Mucosa of descending colon (tissue), 3 donors: ENCODE data around the gene TSHZ2. TPM values are rescaled to one million over a fixed set of nuclear protein-coding genes. Genes with fewer than 3 reads are reported as not detected.

Experiments used
- ATAC-seq: fragments of 200-7000 bp; cut with Tn5 transposase; one replicate; pipeline ENCODE4 v1.9.1; 2020; ENCODE audit warnings: mild to moderate bottlenecking, moderate library complexity
- DNase-seq, 3 donors: peaks; one replicate each; pipeline ENCODE4 v3.0.0-alpha.2; 2020
- H3K36me3 ChIP-seq: fragments of 200-600 bp; one replicate; pipeline ENCODE4 v1.8.0; 2021; ENCODE audit warnings: low read depth, mild to moderate bottlenecking
- H3K4me1 ChIP-seq: fragments of 200-600 bp; one replicate; pipeline ENCODE4 v1.8.0; 2021; ENCODE audit warnings: low read depth, mild to moderate bottlenecking
- H3K4me3 ChIP-seq: fragments of 200-600 bp; one replicate; pipeline ENCODE4 v1.8.0; 2021; ENCODE audit warnings: mild to moderate bottlenecking
- H3K9me3 ChIP-seq: fragments of 200-600 bp; one replicate; pipeline ENCODE4 v1.8.0; 2021; ENCODE audit warnings: mild to moderate bottlenecking
- intact Hi-C, 2 donors: fragments of 100-400 bp; cut with DNase I in 1 of 2; cut with micrococcal nuclease in 1 of 2; formaldehyde crosslinking; loops; one replicate each; pipeline versions ENCODE4 v1.11.0 to v1.11.1; 2022; cut with DNase I, micrococcal nuclease
- total RNA-seq, 3 donors: library from RNA; stranded (reverse); fragmentation: NEBNext Ultra II Directional in 2 of 3; extraction: Animal tissue kit (Norgen Biotek cat#: 25700) in 2 of 3; gene quantifications; one replicate each; pipeline versions ENCODE4 v1.2.1 to v1.2.4, GENCODE V29; 2021 to 2023
- TF ChIP-seq, protein P1 (sequence below): fragments of 200-600 bp; IDR thresholded peaks from one replicate; pipeline ENCODE4 v1.8.0; 2022; ENCODE audit warnings: antibody characterized with exemption, mild to moderate bottlenecking
- donor health status: DM: no; HTN: no; CAD: no; lungs with moderate emphysema.
- donor health status: DM: no; HTN: no; CAD: no.
- donor health status: DM: no; HTN: yes; CAD: no.

The TSHZ2 gene
- total RNA-seq, 3 donors from 2014 or later = 1.9 to 17.8 (median 3.6) TPM

DNA sequence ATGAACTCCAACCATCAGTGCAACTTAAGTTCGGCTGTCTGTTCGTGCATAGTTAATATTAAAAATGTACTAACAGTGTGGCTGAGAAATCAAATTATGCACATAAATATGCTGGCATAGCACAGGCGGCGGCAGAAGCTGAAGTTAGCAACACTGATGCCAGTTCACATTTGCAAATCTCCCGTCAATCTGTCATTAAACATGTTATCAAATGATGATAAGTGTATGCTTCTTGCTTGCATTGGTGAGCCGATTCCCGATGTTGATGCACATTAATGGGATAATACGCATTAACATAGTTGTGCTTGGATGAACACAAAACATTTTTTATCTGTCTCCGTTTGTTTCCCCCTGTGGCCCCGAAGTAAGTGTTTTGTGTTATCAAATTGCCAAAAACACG lies 312.1 kb downstream of the TSHZ2 start:
- H3K36me3 ChIP-seq = no peaks in the 10 kb centered on the region
- H3K9me3 ChIP-seq = no peaks in the 10 kb centered on the region
- no peak overlapping the region for H3K4me3 ChIP-seq
- TF ChIP-seq, protein P1, sequence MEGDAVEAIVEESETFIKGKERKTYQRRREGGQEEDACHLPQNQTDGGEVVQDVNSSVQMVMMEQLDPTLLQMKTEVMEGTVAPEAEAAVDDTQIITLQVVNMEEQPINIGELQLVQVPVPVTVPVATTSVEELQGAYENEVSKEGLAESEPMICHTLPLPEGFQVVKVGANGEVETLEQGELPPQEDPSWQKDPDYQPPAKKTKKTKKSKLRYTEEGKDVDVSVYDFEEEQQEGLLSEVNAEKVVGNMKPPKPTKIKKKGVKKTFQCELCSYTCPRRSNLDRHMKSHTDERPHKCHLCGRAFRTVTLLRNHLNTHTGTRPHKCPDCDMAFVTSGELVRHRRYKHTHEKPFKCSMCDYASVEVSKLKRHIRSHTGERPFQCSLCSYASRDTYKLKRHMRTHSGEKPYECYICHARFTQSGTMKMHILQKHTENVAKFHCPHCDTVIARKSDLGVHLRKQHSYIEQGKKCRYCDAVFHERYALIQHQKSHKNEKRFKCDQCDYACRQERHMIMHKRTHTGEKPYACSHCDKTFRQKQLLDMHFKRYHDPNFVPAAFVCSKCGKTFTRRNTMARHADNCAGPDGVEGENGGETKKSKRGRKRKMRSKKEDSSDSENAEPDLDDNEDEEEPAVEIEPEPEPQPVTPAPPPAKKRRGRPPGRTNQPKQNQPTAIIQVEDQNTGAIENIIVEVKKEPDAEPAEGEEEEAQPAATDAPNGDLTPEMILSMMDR = no peak
- no peaks in the 10 kb centered on the region for H3K4me1 ChIP-seq
- intact Hi-C loops = no loop called here
- DNase-seq (no peak), ATAC-seq (no peak)

DNA sequence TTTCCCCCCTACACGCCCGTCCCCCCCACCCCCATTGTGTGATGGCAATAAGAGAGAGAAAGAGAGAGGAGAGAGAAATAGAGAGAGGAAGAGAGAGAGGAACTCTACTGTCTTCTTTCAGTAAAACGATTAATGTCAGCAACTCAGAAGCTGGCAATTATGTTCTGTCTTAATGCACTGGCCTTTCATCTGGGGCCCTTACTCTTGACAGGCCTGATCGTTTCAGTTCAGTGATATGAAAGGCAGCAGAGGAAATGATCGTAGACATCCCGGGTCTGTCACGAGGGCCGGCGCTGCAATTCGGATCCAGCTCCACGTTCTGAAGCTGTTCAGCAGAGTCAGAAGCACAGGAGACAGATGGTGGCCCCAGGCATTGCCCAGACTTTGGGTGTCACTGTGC lies 312.5 kb downstream of the TSHZ2 start:
- H3K36me3 ChIP-seq = no peaks in the 10 kb centered on the region
- TF ChIP-seq, protein P1 = no peak
- intact Hi-C loops = no loop called here
- no peaks in the 10 kb centered on the region for H3K9me3 ChIP-seq
- ATAC-seq (no peak), DNase-seq (no peak)
- H3K4me3 ChIP-seq = no peak overlapping the region
- no peaks in the 10 kb centered on the region for H3K4me1 ChIP-seq

DNA sequence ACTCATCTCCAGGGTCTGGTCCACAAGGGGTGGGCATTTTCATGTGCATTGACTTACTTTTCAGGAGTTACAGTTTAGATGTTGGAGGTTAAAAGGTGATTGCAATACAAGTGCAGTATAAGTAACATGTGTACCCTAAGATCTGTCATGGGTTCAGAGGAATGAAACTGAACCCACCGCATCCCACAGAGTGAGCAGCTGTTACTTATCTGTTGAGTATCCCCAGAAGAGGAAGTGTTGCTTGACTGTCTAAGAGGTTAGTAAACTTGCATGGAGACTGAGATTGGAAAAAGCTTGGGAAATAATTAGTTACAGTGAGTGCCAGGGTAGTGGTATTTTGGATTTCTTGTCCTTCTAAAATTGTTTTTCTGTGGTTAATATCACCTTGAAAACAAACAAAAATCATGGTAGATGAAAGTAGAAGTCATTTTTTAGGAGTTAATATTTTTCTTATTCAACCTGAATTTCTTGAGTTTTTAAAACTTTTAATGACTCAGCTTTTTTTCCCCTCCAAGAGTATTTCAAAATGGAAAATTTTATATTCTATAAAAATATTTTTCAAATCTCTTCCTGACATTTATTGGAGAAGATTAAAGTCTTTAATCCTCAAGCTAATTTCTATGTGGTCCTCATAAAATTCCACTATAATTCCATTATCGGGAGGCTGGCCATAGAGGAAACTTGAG lies 315.3 kb downstream of the TSHZ2 start:
- ATAC-seq = no peak
- intact Hi-C loops = no loop called here
- H3K4me3 ChIP-seq = no peak overlapping the region

DNA sequence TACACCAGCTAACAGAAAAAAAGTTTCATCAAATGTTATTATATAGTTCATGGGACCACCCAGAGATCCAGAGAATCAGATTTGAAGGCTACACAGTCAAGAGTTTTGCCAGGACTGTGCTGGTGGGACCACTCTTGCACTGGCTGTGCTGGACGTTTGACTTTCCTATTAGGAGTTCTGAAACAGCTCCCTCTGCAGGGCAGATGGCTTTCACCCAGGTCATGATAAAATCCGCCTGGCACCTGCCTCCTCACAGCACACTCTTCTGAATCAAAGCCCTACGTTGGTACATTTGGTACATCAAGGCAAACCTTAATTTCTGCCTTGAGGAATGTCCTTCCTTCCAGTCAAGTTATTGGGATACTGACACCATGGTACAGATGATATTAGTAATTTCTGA lies 319.4 kb downstream of the TSHZ2 start:
- ATAC-seq (no peak), DNase-seq (peak in 1 of 3 donors; percentile 13)
- no peak overlapping the region for H3K4me3 ChIP-seq
- H3K36me3 ChIP-seq = no peaks in the 10 kb centered on the region
- no peaks in the 10 kb centered on the region for H3K9me3 ChIP-seq
- TF ChIP-seq, protein P1 = no peak
- intact Hi-C loops = no loop called here
- no peaks in the 10 kb centered on the region for H3K4me1 ChIP-seq

More for the DNA sequence above, 315.3 kb downstream of the TSHZ2 start:
- Histone ChIP-seq H3K4me1 (no peaks in the 10 kb centered on the region), H3K36me3 (no peaks in the 10 kb centered on the region), H3K9me3 (no peaks in the 10 kb centered on the region)
- TF ChIP-seq, protein P1 = no peak
- no peak for DNase-seq

DNA sequence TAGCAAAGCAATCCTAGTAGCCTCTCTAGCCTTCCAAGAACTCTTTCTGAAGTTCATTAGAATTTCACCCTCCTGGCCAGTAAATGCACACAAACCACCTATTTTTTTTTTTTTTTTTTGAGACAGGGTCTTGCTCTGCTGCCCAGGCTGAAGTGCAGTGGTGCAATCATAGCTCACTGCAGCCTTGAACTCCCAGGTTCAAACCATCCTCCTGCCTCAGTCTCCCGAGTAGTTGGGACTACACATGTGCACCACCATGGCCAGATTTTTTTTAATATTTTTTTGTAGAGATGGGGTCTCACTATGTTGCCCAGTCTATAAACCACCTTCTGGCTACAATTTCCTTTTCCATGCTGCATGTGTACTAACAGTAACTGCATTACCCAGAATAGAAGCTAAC lies 320.2 kb downstream of the TSHZ2 start:
- TF ChIP-seq, protein P1 = no peak
- Histone ChIP-seq H3K4me1 (no peaks in the 10 kb centered on the region), H3K9me3 (no peaks in the 10 kb centered on the region), H3K4me3 (no peak overlapping the region), H3K36me3 (no peaks in the 10 kb centered on the region)
- intact Hi-C loops = no loop called here
- DNase-seq = no peak
- ATAC-seq = no peak

DNA sequence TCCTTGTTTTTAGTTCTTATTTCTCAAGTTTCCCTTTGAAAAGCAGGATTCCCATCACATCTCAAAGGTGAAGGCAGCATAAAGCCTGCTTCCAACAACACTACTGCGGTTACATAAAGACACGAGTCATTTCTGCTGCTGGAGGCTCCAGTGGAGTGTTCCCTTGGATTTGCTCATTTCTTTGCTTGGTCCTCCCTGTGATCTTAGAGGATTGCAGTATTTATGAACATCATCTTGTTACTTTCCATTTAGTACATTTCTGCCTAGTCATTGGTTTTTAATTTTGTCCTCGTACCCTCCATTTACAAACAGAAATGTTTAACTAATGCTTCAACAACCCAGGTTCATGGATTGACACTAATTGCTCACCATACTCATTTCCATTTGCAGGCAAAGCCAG lies 322.6 kb downstream of the TSHZ2 start:
- intact Hi-C loops = no loop called here
- TF ChIP-seq, protein P1 = no peak
- Histone ChIP-seq H3K9me3 (no peaks in the 10 kb centered on the region), H3K4me1 (no peaks in the 10 kb centered on the region), H3K36me3 (no peaks in the 10 kb centered on the region), H3K4me3 (no peak overlapping the region)
- DNase-seq = no peak
- ATAC-seq = no peak
